MM.1S (cell line): ENCODE results near the gene SNCAIP.

Source experiments
- DNase-seq: peaks from one replicate; pipeline ENCODE4 v3.0.0-alpha.2; 2015
- H2AFZ ChIP-seq: fragments of 300-600 bp; sonication (generic); 2 replicates; pipeline ENCODE4 v1.6.0; 2016; ENCODE audit warnings: antibody characterized with exemption, low read length
- H3F3A ChIP-seq: fragments of 300-600 bp; sonication (generic); 2 replicates; pipeline ENCODE4 v1.6.1; 2016; ENCODE audit warnings: mild to moderate bottlenecking, antibody characterized with exemption, low read length, moderate library complexity, mixed read lengths; ENCODE audit not compliant: insufficient read depth
- H3K27ac ChIP-seq: fragments of 300-600 bp; sonication (generic); 2 replicates; pipeline ENCODE4 v1.5.1; 2016; ENCODE audit warnings: mild to moderate bottlenecking, low read length
- H3K27me3 ChIP-seq: fragments of 300-600 bp; sonication (generic); replicated peaks from 2 replicates; pipeline ENCODE4 v1.6.0; 2016; ENCODE audit warnings: low read length; ENCODE audit not compliant: insufficient read depth
- H3K36me3 ChIP-seq: fragments of 300-600 bp; sonication (generic); replicated peaks from 2 replicates; pipeline ENCODE4 v1.6.1; 2016; ENCODE audit warnings: mild to moderate bottlenecking, low read length, mixed read lengths; ENCODE audit not compliant: insufficient read depth
- H3K4me1 ChIP-seq: fragments of 300-600 bp; sonication (generic); 2 replicates; pipeline ENCODE4 v1.6.1; 2016; ENCODE audit warnings: low read length, mixed read lengths
- H3K4me2 ChIP-seq: fragments of 300-600 bp; sonication (generic); 2 replicates; pipeline ENCODE4 v1.6.0; 2016; ENCODE audit warnings: low read depth, low read length
- H3K4me3 ChIP-seq: fragments of 300-600 bp; sonication (generic); 2 replicates; pipeline ENCODE4 v1.5.1; 2016; ENCODE audit warnings: low read length, mixed read lengths
- H3K79me2 ChIP-seq: fragments of 300-600 bp; sonication (generic); 2 replicates; pipeline ENCODE4 v1.6.1; 2016; ENCODE audit warnings: mixed run types, low read length, mixed read lengths
- H3K9ac ChIP-seq: fragments of 300-600 bp; sonication (generic); 2 replicates; pipeline ENCODE4 v1.6.1; 2016; ENCODE audit warnings: low read length, mixed read lengths
- H3K9me2 ChIP-seq: fragments of 300-600 bp; sonication (generic); replicated peaks from 2 replicates; pipeline ENCODE4 v1.6.1; 2016; ENCODE audit warnings: mild to moderate bottlenecking, low read length, mixed read lengths; ENCODE audit not compliant: insufficient read depth
- H3K9me3 ChIP-seq: fragments of 300-600 bp; sonication (generic); replicated peaks from 2 replicates; pipeline ENCODE4 v1.6.1; 2016; ENCODE audit warnings: mild to moderate bottlenecking, low read length, mixed read lengths; ENCODE audit not compliant: insufficient read depth
- H4K20me1 ChIP-seq: fragments of 300-600 bp; sonication (generic); 2 replicates; pipeline ENCODE4 v1.6.1; 2016; ENCODE audit warnings: mild to moderate bottlenecking, low read length, moderate library complexity, mixed read lengths; ENCODE audit not compliant: insufficient read depth
- CTCF ChIP-seq: fragments of 300-600 bp; sonication (generic); IDR thresholded peaks from 2 replicates; pipeline ENCODE4 v1.5.1; 2016; ENCODE audit warnings: antibody characterized with exemption, low read length, mixed read lengths
- EZH2 ChIP-seq: fragments of 300-600 bp; sonication (generic); optimal IDR thresholded peaks from 2 replicates; pipeline ENCODE3; 2017; ENCODE audit warnings: low read depth, mild to moderate bottlenecking, antibody characterized with exemption, low read length, mixed read lengths
- EZH2phosphoT487 ChIP-seq: fragments of 300-600 bp; sonication (generic); IDR thresholded peaks from 2 replicates; pipeline ENCODE4 v1.6.1; 2018; ENCODE audit warnings: antibody characterized with exemption, low read length

The SNCAIP gene

GRCh38 chr5:122490718-122491117, 178.7 kb downstream of the SNCAIP start:
- no peaks in the 10 kb centered on the region for H3K4me1 ChIP-seq
- H4K20me1 ChIP-seq = no peaks in the 10 kb centered on the region
- DNase-seq = no peak
- no peaks in the 10 kb centered on the region for H3K36me3 ChIP-seq
- H3K79me2 ChIP-seq = no peaks in the 10 kb centered on the region
- no peak overlapping the region for H3K4me2 ChIP-seq
- H2AFZ ChIP-seq = no peak overlapping the region
- no peak overlapping the region for H3K27ac ChIP-seq
- no peaks in the 10 kb centered on the region for H3K9me2 ChIP-seq
- no peaks in the 10 kb centered on the region for H3F3A ChIP-seq
- no peak for TF ChIP-seq EZH2phosphoT487
- no peak for TF ChIP-seq CTCF
- no peak for TF ChIP-seq EZH2
- H3K9ac ChIP-seq = no peak overlapping the region
- H3K9me3 ChIP-seq = no peaks in the 10 kb centered on the region
- H3K4me3 ChIP-seq = no peak overlapping the region
- no peaks in the 10 kb centered on the region for H3K27me3 ChIP-seq

DNA sequence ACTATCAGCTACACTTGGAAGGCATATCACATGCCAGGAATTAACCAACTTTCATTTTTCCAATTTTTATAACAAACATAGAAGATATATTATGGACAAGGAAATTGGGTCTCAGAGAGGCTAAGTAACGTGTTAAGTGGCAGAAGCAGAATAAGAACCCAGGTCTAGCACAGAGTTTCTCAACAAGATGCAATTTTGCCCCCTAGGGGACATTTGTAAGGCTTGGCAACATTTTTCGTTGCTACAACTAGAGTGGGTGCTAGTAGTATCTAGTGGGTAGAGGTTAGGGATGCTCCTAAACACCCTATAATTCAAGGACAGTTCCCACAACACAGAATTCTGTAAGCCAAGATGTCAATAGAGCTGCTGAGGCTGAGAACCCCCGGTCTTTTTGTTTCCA, 180.6 kb downstream of the SNCAIP start:
- Histone ChIP-seq H3K9me3 (no peaks in the 10 kb centered on the region), H3K4me1 (no peaks in the 10 kb centered on the region), H3K9me2 (no peaks in the 10 kb centered on the region), H3K9ac (no peak overlapping the region), H3K27ac (no peak overlapping the region), H4K20me1 (no peaks in the 10 kb centered on the region), H2AFZ (no peak overlapping the region), H3K36me3 (no peaks in the 10 kb centered on the region), H3K4me3 (no peak overlapping the region), H3K4me2 (no peak overlapping the region), H3K27me3 (no peaks in the 10 kb centered on the region), H3F3A (no peaks in the 10 kb centered on the region), H3K79me2 (no peaks in the 10 kb centered on the region)
- TF ChIP-seq EZH2 = no peak
- TF ChIP-seq EZH2phosphoT487 = no peak
- TF ChIP-seq CTCF = peak; percentile 50
- DNase-seq = peak; percentile 51

- Histone ChIP-seq H3K36me3 (no peaks in the 10 kb centered on the region), H3K9me2 (no peaks in the 10 kb centered on the region), H4K20me1 (no peaks in the 10 kb centered on the region), H3K27ac (no peak overlapping the region), H2AFZ (no peak overlapping the region), H3K27me3 (no peaks in the 10 kb centered on the region), H3K4me3 (no peak overlapping the region), H3K9ac (no peak overlapping the region), H3K4me1 (no peaks in the 10 kb centered on the region), H3K4me2 (no peak overlapping the region), H3K9me3 (no peaks in the 10 kb centered on the region), H3K79me2 (no peaks in the 10 kb centered on the region), H3F3A (no peaks in the 10 kb centered on the region)
- no peak for TF ChIP-seq CTCF
- no peak for TF ChIP-seq EZH2phosphoT487
- no peak for TF ChIP-seq EZH2
- DNase-seq = no peak
Observed at GRCh38 chr5:122493091-122494021, 181.3 kb downstream of the SNCAIP start.
